BLaER1 treated with 17β-estradiol and CSF1 and Interleukin-3, amounts not matched to agents 10 nM and 100 nM (cell line): ENCODE results near the gene TMC8.
A peak's percentile ranks its signal among the peaks of the same experiment; 100 is the strongest.

Experiments used
- H3K27ac ChIP-seq, 11 experiments: shearing (Covaris generic); formaldehyde crosslinking; 2 replicates each; pipeline ENCODE4 v1.8.1; 2022
- H3K27me3 ChIP-seq, 11 experiments: shearing (Covaris generic); formaldehyde crosslinking; 2 replicates each; pipeline ENCODE4 v1.8.1; 2022
- H3K36me3 ChIP-seq, 11 experiments: shearing (Covaris generic); formaldehyde crosslinking; 2 replicates each; pipeline ENCODE4 v1.8.1; 2022
- H3K4me1 ChIP-seq, 10 experiments: shearing (Covaris generic); formaldehyde crosslinking; 2 replicates each; pipeline ENCODE4 v1.8.1; 2022
- H3K4me2 ChIP-seq, 11 experiments: shearing (Covaris generic); formaldehyde crosslinking; 2 replicates each; pipeline ENCODE4 v1.8.1; 2022
- H3K4me3 ChIP-seq, 10 experiments: shearing (Covaris generic); formaldehyde crosslinking; 2 replicates each; pipeline ENCODE4 v1.8.1; 2022
- H3K9ac ChIP-seq, 11 experiments: shearing (Covaris generic); formaldehyde crosslinking; 2 replicates each; pipeline ENCODE4 v1.8.1; 2022
- H3K9me3 ChIP-seq, 11 experiments: shearing (Covaris generic); formaldehyde crosslinking; replicated peaks in 1 of 11; 2 replicates each; pipeline ENCODE4 v1.8.1; 2022
- H4K20me1 ChIP-seq, 11 experiments: shearing (Covaris generic); formaldehyde crosslinking; 2 replicates each; pipeline ENCODE4 v1.8.1; 2022
- Cebpa-rat ChIP-seq, 11 experiments: shearing (Covaris generic); IDR thresholded peaks; 2 replicates each; pipeline ENCODE4 v1.8.1; 2022

TMC8 gene

DNA sequence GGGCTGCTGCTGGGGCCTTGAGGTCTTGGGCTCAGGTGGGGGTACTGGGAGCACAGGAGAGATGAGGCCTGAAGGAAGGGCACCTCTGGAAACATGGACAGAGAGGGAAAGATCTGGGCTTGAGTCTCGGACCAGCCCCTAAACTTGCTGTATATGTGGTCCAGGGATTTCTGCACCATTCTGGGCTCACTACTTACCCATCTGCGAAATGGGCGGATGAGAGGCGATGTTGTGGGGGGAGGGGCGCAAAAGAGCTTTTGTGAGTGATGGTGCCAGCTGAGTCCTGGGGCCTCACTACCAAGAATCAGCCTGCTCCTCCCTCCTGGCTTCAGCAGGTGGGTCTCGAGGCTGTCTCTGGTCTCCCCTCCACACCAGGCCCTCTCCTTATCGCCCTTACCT, 15.9 kb downstream of the TMC8 start:
- H3K27ac ChIP-seq, result peak overlapping the region in 1 of 11 experiments; percentile 1; a peak in 1 of 22 replicates
- no peaks in the 10 kb centered on the region for H3K9me3 ChIP-seq
- no peak for TF ChIP-seq Cebpa-rat (IDR thresholded peaks at IDR 0.05)
- no peaks in the 10 kb centered on the region for H3K27me3 ChIP-seq
- H3K4me3 ChIP-seq, result no peak overlapping the region
- peaks cover 37 to 82% (median 49%) of the 10 kb centered on the region in 10 experiments for H3K4me1 ChIP-seq
- H3K9ac ChIP-seq, result peak overlapping the region in 1 of 11 experiments; percentile 11; a peak in 1 of 22 replicates
- H4K20me1 ChIP-seq, result peaks cover 0 to 28% (median 0%) of the 10 kb centered on the region in 11 experiments; a peak in 4 of 22 replicates
- H3K36me3 ChIP-seq, result peaks cover 0 to 14% (median 0%) of the 10 kb centered on the region in 11 experiments; a peak in 9 of 22 replicates
- peak overlapping the region in 5 of 11 experiments; percentile 2 to 92 (median 55); a peak in 2 of 22 replicates for H3K4me2 ChIP-seq

DNA sequence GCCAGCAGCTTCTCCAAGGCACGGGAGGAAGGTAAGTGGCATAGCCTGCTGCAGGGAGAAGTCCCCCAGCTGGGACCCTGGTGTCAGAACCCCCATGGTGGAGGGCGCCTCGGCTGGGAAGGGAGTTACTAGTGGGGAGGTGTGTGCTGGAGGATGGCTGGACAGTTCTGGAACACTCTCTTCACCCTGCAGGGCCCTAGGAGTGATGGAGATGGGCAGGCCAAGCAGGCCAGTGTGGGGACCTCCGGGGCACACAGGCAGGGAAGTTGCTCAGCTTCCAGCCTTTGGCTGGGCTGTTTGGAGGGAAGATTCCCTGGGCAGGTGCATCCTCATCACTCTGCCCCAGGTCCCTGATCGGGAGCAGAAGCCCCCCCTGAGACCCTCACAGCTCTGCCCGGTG, 16.3 kb downstream of the TMC8 start:
- peak overlapping the region; percentile 2 to 57 (median 28); a peak in 15 of 22 replicates for H3K4me2 ChIP-seq
- H3K36me3 ChIP-seq, result peaks cover 0 to 10% (median 0%) of the 10 kb centered on the region in 11 experiments; a peak in 9 of 22 replicates
- H3K4me1 ChIP-seq, result peaks cover 33 to 82% (median 45%) of the 10 kb centered on the region in 10 experiments
- no peak overlapping the region for H3K27ac ChIP-seq
- no peak overlapping the region for H3K4me3 ChIP-seq
- H3K9ac ChIP-seq, result peak overlapping the region in 5 of 11 experiments; percentile 4 to 47 (median 11); a peak in 5 of 22 replicates
- no peaks in the 10 kb centered on the region for H3K27me3 ChIP-seq
- H4K20me1 ChIP-seq, result peaks cover 0 to 24% (median 0%) of the 10 kb centered on the region in 11 experiments; a peak in 3 of 22 replicates
- no peaks in the 10 kb centered on the region for H3K9me3 ChIP-seq
- no peak for TF ChIP-seq Cebpa-rat (IDR thresholded peaks at IDR 0.05)

DNA sequence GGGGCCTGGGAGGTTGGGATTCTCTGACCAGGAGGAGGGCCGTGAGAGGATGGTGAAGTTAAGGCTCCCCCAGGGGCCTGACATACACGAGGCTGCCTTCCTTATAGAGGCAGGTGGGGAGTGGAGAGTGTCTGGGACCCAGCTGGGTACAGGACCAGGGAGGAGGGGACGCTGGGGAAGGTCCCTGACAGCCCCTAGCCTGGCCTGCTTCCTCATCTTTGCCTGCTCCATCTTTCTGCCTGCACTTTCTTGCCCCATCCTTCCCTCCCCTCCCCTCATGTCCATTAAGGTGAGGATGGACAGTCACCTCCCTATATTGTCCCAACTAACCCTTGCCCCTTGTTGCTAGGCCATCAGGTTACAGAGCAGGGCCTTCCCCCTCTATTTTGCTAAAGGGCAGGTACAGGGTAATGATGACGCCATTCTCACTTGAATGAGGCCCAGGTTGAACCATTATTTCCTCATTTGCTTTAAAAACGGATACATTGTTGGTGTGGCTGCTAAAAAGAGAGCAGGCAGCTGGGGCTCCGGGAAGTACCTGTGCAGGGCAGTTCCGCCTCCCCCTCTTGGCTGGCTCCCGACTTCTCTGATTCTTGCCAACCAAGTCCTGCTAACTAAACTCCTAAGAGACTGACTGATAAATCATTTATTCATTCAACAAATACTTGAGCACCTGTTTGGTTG, 16.9 kb downstream of the TMC8 start:
- H3K27me3 ChIP-seq, result no peaks in the 10 kb centered on the region
- H3K9me3 ChIP-seq, result no peaks in the 10 kb centered on the region
- no peak overlapping the region for H3K27ac ChIP-seq
- H3K4me2 ChIP-seq, result peak overlapping the region; percentile 2 to 57 (median 28); a peak in 18 of 22 replicates
- H3K9ac ChIP-seq, result peak overlapping the region in 5 of 11 experiments; percentile 4 to 47 (median 11); a peak in 5 of 22 replicates
- H3K4me3 ChIP-seq, result no peak overlapping the region
- peaks cover 0 to 19% (median 0%) of the 10 kb centered on the region in 11 experiments; a peak in 3 of 22 replicates for H4K20me1 ChIP-seq
- peaks cover 0 to 4% (median 0%) of the 10 kb centered on the region in 11 experiments; a peak in 5 of 22 replicates for H3K36me3 ChIP-seq
- peaks cover 28 to 82% (median 39%) of the 10 kb centered on the region in 10 experiments; a peak in 19 of 20 replicates for H3K4me1 ChIP-seq
- no peak for TF ChIP-seq Cebpa-rat (IDR thresholded peaks at IDR 0.05)

- H3K4me3 ChIP-seq, result no peak overlapping the region
- H3K27me3 ChIP-seq, result no peaks in the 10 kb centered on the region
- peaks cover 0 to 11% (median 0%) of the 10 kb centered on the region in 11 experiments; a peak in 3 of 22 replicates for H4K20me1 ChIP-seq
- no peak overlapping the region for H3K9ac ChIP-seq
- no peaks in the 10 kb centered on the region for H3K9me3 ChIP-seq
- H3K27ac ChIP-seq, result no peak overlapping the region
- no peak for TF ChIP-seq Cebpa-rat (IDR thresholded peaks at IDR 0.05)
- no peaks in the 10 kb centered on the region for H3K36me3 ChIP-seq
- peak overlapping the region in 3 of 11 experiments; percentile 11 to 57 (median 43); a peak in 5 of 22 replicates for H3K4me2 ChIP-seq
- H3K4me1 ChIP-seq, result peaks cover 33 to 82% (median 43%) of the 10 kb centered on the region in 10 experiments; a peak in 19 of 20 replicates
These were observed 17.9 kb downstream of the TMC8 start for GRCh38 chr17:78148286-78149016.

- Histone ChIP-seq H3K9me3 (no peaks in the 10 kb centered on the region), H3K4me3 (no peak overlapping the region), H4K20me1 (no peaks in the 10 kb centered on the region), H3K4me1 (peaks cover 35 to 81% (median 45%) of the 10 kb centered on the region in 10 experiments), H3K9ac (0 out of 22 replicates have a peak overlapping the region, but pooled peaks of 1 of the 11 experiments have one; percentile 7), H3K27ac (no peak overlapping the region), H3K4me2 (peak overlapping the region in 3 of 11 experiments; percentile 35 to 80 (median 55); a peak in 5 of 22 replicates), H3K27me3 (no peaks in the 10 kb centered on the region), H3K36me3 (no peaks in the 10 kb centered on the region)
- no peak for TF ChIP-seq Cebpa-rat (IDR thresholded peaks at IDR 0.05)
These were observed 21.0 kb downstream of the TMC8 start for GRCh38 chr17:78151514-78152008.

DNA sequence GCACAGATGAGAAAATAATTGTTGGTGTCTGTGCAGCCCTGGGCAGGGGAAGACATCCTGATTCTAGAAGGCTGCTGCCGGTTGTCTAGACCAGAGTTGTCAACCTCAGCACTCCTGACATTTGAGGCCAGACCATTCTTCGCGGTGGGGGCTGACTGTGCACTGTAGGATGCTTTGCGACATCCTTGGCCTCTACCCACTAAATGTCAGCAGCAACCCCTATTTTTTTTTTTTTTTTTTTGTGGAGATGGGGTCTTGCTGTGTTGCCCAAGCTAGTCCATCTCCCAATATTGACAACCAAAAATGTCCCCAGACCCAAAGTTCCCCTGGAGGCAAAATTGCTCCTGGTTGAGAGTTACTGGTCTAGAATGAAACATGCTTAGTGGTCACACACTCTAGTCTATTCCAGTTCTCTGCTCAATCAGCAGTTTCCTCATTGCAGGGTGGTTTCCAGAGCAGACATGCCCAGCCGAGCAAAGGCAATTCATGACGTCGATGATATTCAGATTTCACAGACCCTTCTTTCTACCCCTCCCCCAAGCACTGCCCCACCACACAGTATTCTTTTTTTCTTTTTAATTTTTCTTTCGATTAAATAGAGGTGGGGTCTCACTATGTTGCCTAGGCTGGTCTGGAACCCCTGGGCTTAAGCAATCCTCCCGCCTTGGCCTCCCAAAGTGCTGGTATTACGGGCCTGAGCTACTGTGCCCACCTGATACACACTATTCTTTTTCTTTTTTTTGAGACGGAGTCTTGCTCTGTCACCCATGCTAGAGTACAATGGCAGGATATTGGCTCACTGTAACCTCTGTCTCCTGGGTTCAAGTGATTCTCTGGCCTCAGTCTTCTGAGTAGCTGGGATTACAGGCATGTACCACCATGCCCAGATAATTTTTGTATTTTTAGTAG, 24.6 kb downstream of the TMC8 start:
- no peaks in the 10 kb centered on the region for H4K20me1 ChIP-seq
- H3K4me3 ChIP-seq, result no peak overlapping the region
- peak overlapping the region; percentile 27 to 87 (median 47); a peak in 21 of 22 replicates for H3K4me2 ChIP-seq
- peak overlapping the region in 8 of 11 experiments; percentile 2 to 68 (median 37); a peak in 10 of 22 replicates for H3K9ac ChIP-seq
- peak overlapping the region; percentile 29 to 85 (median 70); a peak in 17 of 22 replicates for H3K27ac ChIP-seq
- peaks cover 45 to 92% (median 63%) of the 10 kb centered on the region in 10 experiments for H3K4me1 ChIP-seq
- no peaks in the 10 kb centered on the region for H3K36me3 ChIP-seq
- no peaks in the 10 kb centered on the region; a peak in 1 of 22 replicates for H3K9me3 ChIP-seq
- TF ChIP-seq Cebpa-rat (IDR thresholded peaks at IDR 0.05), result peak in 2 of 11 experiments; percentile 18 to 23; a peak in 3 of 22 replicates
- no peaks in the 10 kb centered on the region for H3K27me3 ChIP-seq

GRCh38 chr17:78159575-78160158, 29.1 kb downstream of the TMC8 start:
- H3K36me3 ChIP-seq, result no peaks in the 10 kb centered on the region
- no peak for TF ChIP-seq Cebpa-rat (IDR thresholded peaks at IDR 0.05)
- no peak overlapping the region for H3K9ac ChIP-seq
- no peaks in the 10 kb centered on the region for H4K20me1 ChIP-seq
- H3K9me3 ChIP-seq, result no peaks in the 10 kb centered on the region; a peak in 1 of 22 replicates
- H3K4me3 ChIP-seq, result no peak overlapping the region
- H3K4me2 ChIP-seq, result peak overlapping the region in 9 of 11 experiments; percentile 14 to 76 (median 58); a peak in 14 of 22 replicates
- H3K27ac ChIP-seq, result peak overlapping the region in 4 of 11 experiments; percentile 68 to 73 (median 70); a peak in 3 of 22 replicates
- H3K27me3 ChIP-seq, result no peaks in the 10 kb centered on the region
- H3K4me1 ChIP-seq, result peaks cover 42 to 62% (median 51%) of the 10 kb centered on the region in 10 experiments
